Mesodermal cell (in vitro differentiated cells): Measurements from ENCODE around the gene GNAI3.

Source experiments
- H3K27ac ChIP-seq: 2 replicates; pipeline ENCODE4 v1.7.0; 2013; ENCODE audit warnings: mild to moderate bottlenecking, low read depth, low read length, moderate library complexity; ENCODE audit not compliant: severe bottlenecking
- H3K36me3 ChIP-seq: 2 replicates; pipeline ENCODE4 v1.7.1; 2013; ENCODE audit warnings: mild to moderate bottlenecking, low read length, moderate library complexity; ENCODE audit not compliant: control insufficient read depth, insufficient read depth
- H3K4me1 ChIP-seq: one replicate; pipeline ENCODE4 v1.7.1; 2013; ENCODE audit warnings: mild to moderate bottlenecking, low read length; ENCODE audit not compliant: insufficient read depth, control insufficient read depth, poor library complexity, severe bottlenecking
- H3K4me3 ChIP-seq: 2 replicates; pipeline ENCODE4 v1.7.0; 2013; ENCODE audit warnings: low read length, control low read depth, mild to moderate bottlenecking; ENCODE audit not compliant: insufficient read depth, poor library complexity, severe bottlenecking; ENCODE audit errors: extremely low read depth
- H3K9me3 ChIP-seq: 2 replicates; pipeline ENCODE4 v1.7.1; 2013; ENCODE audit warnings: mild to moderate bottlenecking, low read length, moderate library complexity; ENCODE audit not compliant: control insufficient read depth
- WGBS, 2 experiments: methylation state at CpG; one replicate each; pipeline ENCODE4 v1.1.5; 2013; ENCODE audit warnings: missing lambda C conversion rate in 2 of 2; ENCODE audit not compliant: insufficient coverage in 2 of 2; 5-methylcytosine and 5-hydroxymethylcytosine counted together

Gene GNAI3

GRCh38 chr1:109508873-109509175 is 39.6 kb upstream of the GNAI3 start:
- Histone ChIP-seq H3K4me1 (peaks cover 6% of the 10 kb centered on the region), H3K4me3 (peak overlapping the region; percentile 49), H3K9me3 (no peaks in the 10 kb centered on the region), H3K27ac (no peak overlapping the region), H3K36me3 (no peaks in the 10 kb centered on the region)
- WGBS, 2 experiments: 69 to 81% methylated on average over 4 to 6 of the region's 7 CpGs

DNA sequence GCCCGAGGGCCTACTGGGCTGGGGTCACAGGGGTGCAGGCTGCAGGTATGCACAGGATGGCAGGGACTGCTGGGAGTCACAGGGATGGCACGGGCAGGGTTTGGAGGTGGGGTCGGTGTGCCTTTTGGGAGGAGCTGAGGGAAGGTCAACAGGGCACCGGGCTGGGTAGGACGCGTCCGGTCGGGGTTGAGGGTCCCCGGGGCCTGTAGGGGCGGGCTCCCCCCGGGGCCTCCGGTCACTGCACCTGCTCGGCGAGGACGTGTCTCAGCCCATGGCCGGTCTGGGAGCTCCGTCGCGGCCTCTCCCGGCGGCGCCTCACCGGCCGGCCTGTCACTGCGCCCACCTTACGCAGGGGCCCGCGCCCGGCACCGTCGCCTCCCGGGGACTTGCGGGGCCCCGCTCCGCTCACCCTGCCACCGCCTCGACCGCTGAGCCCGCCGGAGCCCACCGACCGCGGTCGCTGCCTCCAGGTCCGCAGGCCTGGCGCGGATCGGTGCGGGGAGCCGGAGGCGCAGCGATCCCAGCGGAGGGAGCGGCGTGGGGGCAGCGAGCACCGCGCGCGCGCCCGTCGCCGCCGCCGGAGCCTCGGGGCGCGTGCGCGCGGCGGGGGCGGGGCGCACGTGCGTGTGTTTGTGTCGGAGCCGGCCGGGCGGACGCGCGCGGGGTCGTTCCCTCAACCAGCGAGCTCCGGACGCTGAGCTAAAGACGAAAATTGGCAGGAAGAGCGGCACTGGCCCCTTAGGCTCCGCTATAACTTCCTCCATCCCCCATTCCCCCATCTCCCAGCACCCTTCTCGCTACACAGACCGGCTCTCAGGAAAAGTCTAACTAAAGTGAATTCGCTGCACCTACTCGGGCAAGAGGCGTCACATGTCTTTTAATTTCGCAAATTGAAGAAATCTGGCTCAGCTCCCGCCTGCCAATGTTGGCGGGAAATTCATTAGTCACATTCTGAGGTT is 39.0 kb upstream of the GNAI3 start, which contains the start of gene AMIGO1:
Gene AMIGO1, minus strand, starts transcription at position 552 of the 959 bp plus-strand sequence. CDS start 815 bp downstream, outside the sequence.
- H3K4me3 ChIP-seq: peak within 1 kb of the TSS; percentile 49
- WGBS, 2 experiments: 1 to 2% methylated on average over 63 to 71 of the region's 100 CpGs
- H3K9me3 ChIP-seq: no peaks in the 10 kb centered on the region
- H3K27ac ChIP-seq: no peak within 1 kb of the TSS
- peaks cover 6% of the 10 kb centered on the region for H3K4me1 ChIP-seq
- H3K36me3 ChIP-seq: no peaks in the 10 kb centered on the region

- Histone ChIP-seq H3K36me3 (no peaks in the 10 kb centered on the region), H3K4me1 (peaks cover 16% of the 10 kb centered on the region), H3K4me3 (no peak overlapping the region), H3K27ac (no peak overlapping the region), H3K9me3 (no peaks in the 10 kb centered on the region)
- 83% methylated on average over 1 of the region's 2 CpGs; no CpG with 5 or more reads in 1 of the 2 experiments for WGBS, 2 experiments
These were observed 35.2 kb upstream of the GNAI3 start for GRCh38 chr1:109513110-109513710.

- no peaks in the 10 kb centered on the region for H3K36me3 ChIP-seq
- H3K27ac ChIP-seq: no peak overlapping the region
- no peak overlapping the region for H3K4me3 ChIP-seq
- 95 to 100% methylated on average over 3 of the region's 3 CpGs for WGBS, 2 experiments
- peaks cover 16% of the 10 kb centered on the region for H3K4me1 ChIP-seq
- H3K9me3 ChIP-seq: no peaks in the 10 kb centered on the region
These were observed 33.6 kb upstream of the GNAI3 start for GRCh38 chr1:109514846-109515245.

DNA sequence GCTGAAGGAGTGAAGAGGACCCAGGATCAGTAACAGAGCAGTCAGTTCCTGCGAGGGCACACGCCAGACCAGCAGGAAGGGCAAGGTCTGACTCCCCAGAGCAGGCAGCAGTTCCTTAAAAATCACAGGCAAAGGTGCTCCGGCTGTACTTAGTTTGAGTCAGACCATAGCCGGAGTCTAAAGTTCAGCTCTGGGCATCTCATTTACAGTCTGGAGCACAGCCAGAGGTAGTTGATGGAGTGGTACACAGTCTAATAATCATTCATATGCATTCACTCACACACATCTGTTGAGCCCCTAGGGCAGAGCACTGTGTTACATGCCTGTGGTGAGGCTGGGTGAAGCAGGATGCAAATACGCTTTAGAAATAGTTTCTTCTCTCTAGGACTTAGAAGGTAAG is 31.5 kb upstream of the GNAI3 start:
- WGBS, 2 experiments: 83 to 96% methylated on average over 3 to 4 of the region's 5 CpGs
- H3K9me3 ChIP-seq: no peaks in the 10 kb centered on the region
- no peaks in the 10 kb centered on the region for H3K36me3 ChIP-seq
- H3K27ac ChIP-seq: no peak overlapping the region
- no peak overlapping the region for H3K4me3 ChIP-seq
- H3K4me1 ChIP-seq: peaks cover 17% of the 10 kb centered on the region

GRCh38 chr1:109517337-109517736 is 31.1 kb upstream of the GNAI3 start:
- H3K27ac ChIP-seq: no peak overlapping the region
- H3K4me3 ChIP-seq: no peak overlapping the region
- peaks cover 19% of the 10 kb centered on the region for H3K4me1 ChIP-seq
- no peaks in the 10 kb centered on the region for H3K36me3 ChIP-seq
- H3K9me3 ChIP-seq: no peaks in the 10 kb centered on the region
- WGBS, 2 experiments: 93 to 96% methylated on average over 3 to 4 of the region's 5 CpGs

DNA sequence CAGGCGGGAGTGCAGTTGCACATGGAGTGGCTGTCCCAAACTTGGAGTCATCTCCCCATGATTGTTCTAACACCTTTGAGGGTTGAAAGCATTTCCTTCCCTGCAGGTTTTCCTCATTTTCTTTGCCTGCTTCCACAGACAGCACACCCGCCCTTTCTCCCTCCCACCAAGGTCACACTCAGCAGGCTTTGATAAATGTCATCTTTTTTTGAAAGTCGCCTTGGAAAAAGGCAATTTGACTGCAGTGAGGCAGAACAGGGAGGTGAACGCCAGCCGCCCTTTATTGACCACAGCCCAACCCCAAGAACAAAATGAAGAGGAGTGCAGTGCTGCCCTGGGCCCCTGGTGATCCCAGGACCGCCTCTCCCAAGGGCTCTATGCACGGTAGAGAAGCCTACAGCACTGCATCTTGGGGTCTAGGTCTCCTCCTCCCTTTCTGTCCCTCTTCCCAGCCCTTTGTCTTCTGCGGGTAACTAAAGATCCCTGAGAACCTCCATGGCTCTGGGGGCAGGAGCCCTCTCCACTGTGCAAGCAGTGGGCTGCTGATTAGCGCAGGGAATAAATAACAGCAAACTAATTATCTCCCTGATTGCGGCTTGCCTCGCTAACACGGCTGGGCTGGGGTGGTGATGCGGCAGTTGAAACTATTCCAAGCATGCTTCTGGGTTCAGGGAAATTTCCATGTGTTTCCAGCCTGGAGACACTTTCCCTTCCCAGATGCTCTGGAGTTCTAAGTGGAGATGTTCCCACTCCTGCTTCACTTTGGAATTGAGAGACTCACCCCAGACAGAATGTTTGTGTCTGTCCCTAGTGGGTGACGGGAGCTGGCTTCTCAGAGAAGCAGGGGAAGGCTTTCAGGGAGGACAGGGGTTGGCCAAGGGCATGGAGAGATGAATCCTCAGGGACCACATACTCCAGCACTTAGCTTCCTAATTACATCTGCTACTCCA is 27.1 kb upstream of the GNAI3 start:
- H3K27ac ChIP-seq: no peak overlapping the region
- no peak overlapping the region for H3K4me3 ChIP-seq
- 78 to 88% methylated on average over 9 to 11 of the region's 14 CpGs for WGBS, 2 experiments
- no peaks in the 10 kb centered on the region for H3K36me3 ChIP-seq
- H3K4me1 ChIP-seq: peaks cover 14% of the 10 kb centered on the region
- no peaks in the 10 kb centered on the region for H3K9me3 ChIP-seq

DNA sequence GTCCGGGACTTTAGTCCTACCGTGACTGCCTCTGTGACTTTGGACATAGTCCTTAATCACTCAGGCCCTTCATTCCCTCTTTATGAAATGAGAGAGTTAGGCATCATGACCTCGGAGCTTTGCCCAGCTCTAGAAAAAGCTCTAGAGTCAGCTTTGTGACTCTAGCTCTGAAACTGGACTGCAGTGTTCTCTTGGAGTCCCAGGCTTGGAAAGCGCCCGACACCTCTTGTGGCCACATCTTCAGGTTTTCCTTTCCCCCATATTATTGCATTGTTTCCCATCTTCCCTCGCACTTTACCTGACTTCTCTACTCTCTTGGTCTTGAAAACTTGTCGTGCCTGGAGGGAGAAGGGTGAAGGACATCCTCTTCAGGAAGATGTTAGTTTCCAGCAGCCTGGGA is 26.4 kb upstream of the GNAI3 start:
- Histone ChIP-seq H3K36me3 (no peaks in the 10 kb centered on the region), H3K9me3 (no peaks in the 10 kb centered on the region), H3K4me1 (peaks cover 14% of the 10 kb centered on the region), H3K4me3 (no peak overlapping the region), H3K27ac (no peak overlapping the region)
- WGBS, 2 experiments: 97 to 99% methylated on average over 5 to 6 of the region's 7 CpGs

DNA sequence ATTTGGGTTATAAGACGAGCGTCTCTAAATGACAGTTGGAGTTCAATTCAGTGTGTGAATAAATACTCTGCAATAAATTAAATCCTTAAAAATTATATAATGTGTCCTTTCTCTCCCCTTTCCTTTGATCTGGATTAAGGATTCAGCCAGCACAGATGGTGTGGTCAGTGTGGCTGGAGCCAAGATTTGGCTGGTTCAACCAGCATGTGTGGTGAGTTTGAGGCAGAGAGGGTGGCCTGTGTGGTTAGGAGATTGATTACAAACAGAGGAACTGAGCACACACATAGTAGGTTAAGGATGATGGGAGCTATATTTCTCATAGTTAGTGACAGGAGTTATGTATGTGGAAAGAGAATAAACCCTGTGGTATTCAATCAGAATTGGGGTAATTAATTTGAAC is 24.7 kb upstream of the GNAI3 start:
- Histone ChIP-seq H3K36me3 (no peaks in the 10 kb centered on the region), H3K4me1 (peaks cover 9% of the 10 kb centered on the region), H3K27ac (no peak overlapping the region), H3K4me3 (no peak overlapping the region), H3K9me3 (no peaks in the 10 kb centered on the region)
- WGBS, 2 experiments: no CpG with 5 or more reads among the region's 2 CpGs

GRCh38 chr1:109527098-109527811 is 21.2 kb upstream of the GNAI3 start:
- Histone ChIP-seq H3K36me3 (no peaks in the 10 kb centered on the region), H3K9me3 (no peaks in the 10 kb centered on the region), H3K27ac (no peak overlapping the region), H3K4me3 (no peak overlapping the region), H3K4me1 (peaks cover 6% of the 10 kb centered on the region)
- 88 to 91% methylated on average over 9 to 10 of the region's 14 CpGs for WGBS, 2 experiments
